HepG2 (cell line): Measurements from ENCODE around the gene RGP1. TPM values are rescaled to one million over a fixed set of nuclear protein-coding genes. Genes with fewer than 3 reads are reported as not detected.

Experiments
- ESRRA ChIP-seq: sonication (generic); formaldehyde crosslinking; IDR thresholded peaks from 2 replicates; pipeline ENCODE4 v1.5.1; 2020; ENCODE audit warnings: mild to moderate bottlenecking, low read depth, missing genetic modification reagents
- ETS1 ChIP-seq: sonication (generic); formaldehyde crosslinking; IDR thresholded peaks from 2 replicates; pipeline ENCODE4 v1.4.0; 2020; ENCODE audit warnings: missing genetic modification reagents
- FOSL1 ChIP-seq: sonication (generic); formaldehyde crosslinking; IDR thresholded peaks from 2 replicates; pipeline ENCODE4 v1.9.0; 2021; ENCODE audit warnings: missing genetic modification reagents, borderline replicate concordance
- GLI4 ChIP-seq: sonication (generic); formaldehyde crosslinking; IDR thresholded peaks from 2 replicates; pipeline ENCODE4 v1.5.1; 2020; ENCODE audit warnings: missing genetic modification reagents, mild to moderate bottlenecking, moderate library complexity, borderline replicate concordance
- HNF4A ChIP-seq: sonication (generic); formaldehyde crosslinking; IDR thresholded peaks from 2 replicates; pipeline ENCODE4 v1.4.0; 2020; ENCODE audit warnings: missing genetic modification reagents
- HNRNPH1 ChIP-seq: fragments of 200-400 bp; formaldehyde crosslinking; optimal IDR thresholded peaks from 2 replicates; pipeline ENCODE3; 2017; ENCODE audit warnings: mild to moderate bottlenecking, low read depth, low read length
- LRRFIP1 ChIP-seq: sonication (generic); formaldehyde crosslinking; conservative IDR thresholded peaks from 2 replicates; pipeline ENCODE4 v1.4.0; 2020; ENCODE audit warnings: missing genetic modification reagents
- MEIS2 ChIP-seq: sonication (generic); formaldehyde crosslinking; IDR thresholded peaks from 2 replicates; pipeline ENCODE4 v1.9.0; 2021; ENCODE audit warnings: mild to moderate bottlenecking, missing genetic modification reagents
- MXD3 ChIP-seq: IDR thresholded peaks from 2 replicates; pipeline ENCODE4 v1.6.1; 2016; ENCODE audit warnings: mild to moderate bottlenecking, missing biosample characterization, missing genetic modification reagents
- PLRG1 ChIP-seq: fragments of 450-650 bp; conservative IDR thresholded peaks from 2 replicates; pipeline ENCODE4 v1.6.1; 2016
- RCOR2 ChIP-seq: IDR thresholded peaks from 2 replicates; pipeline ENCODE4 v1.6.1; 2016; ENCODE audit warnings: missing biosample characterization, missing genetic modification reagents
- REL ChIP-seq: sonication (generic); formaldehyde crosslinking; conservative IDR thresholded peaks from 2 replicates; pipeline ENCODE4 v1.8.0; 2022; ENCODE audit warnings: mild to moderate bottlenecking, missing genetic modification reagents, moderate library complexity
- RFX5 ChIP-seq: IDR thresholded peaks from 2 replicates; pipeline ENCODE4 v1.6.1; 2011; ENCODE audit warnings: low read depth, low read length, improper control_type of control experiment
- SMAD3 ChIP-seq: sonication (generic); formaldehyde crosslinking; IDR thresholded peaks from 2 replicates; pipeline ENCODE4 v1.4.0; 2020; ENCODE audit warnings: missing genetic modification reagents
- SNAPC2 ChIP-seq: sonication (generic); formaldehyde crosslinking; IDR thresholded peaks from 2 replicates; pipeline ENCODE4 v1.8.1; 2022; ENCODE audit warnings: mild to moderate bottlenecking, missing genetic modification reagents
- SP140L ChIP-seq: sonication (generic); formaldehyde crosslinking; IDR thresholded peaks from 2 replicates; pipeline ENCODE4 v1.4.0; 2020; ENCODE audit warnings: missing genetic modification reagents, borderline replicate concordance
- SRSF1 ChIP-seq: fragments of 200-400 bp; formaldehyde crosslinking; optimal IDR thresholded peaks from 2 replicates; pipeline ENCODE3; 2017; ENCODE audit warnings: mild to moderate bottlenecking, low read depth, low read length, moderate library complexity
- THAP7 ChIP-seq: sonication (generic); formaldehyde crosslinking; IDR thresholded peaks from 2 replicates; pipeline ENCODE4 v1.8.1; 2023; ENCODE audit warnings: mild to moderate bottlenecking, missing genetic modification reagents
- ZBTB42 ChIP-seq: sonication (generic); formaldehyde crosslinking; IDR thresholded peaks from 2 replicates; pipeline ENCODE4 v1.5.0; 2020; ENCODE audit warnings: mild to moderate bottlenecking, missing genetic modification reagents
- ZNF143 ChIP-seq: sonication (generic); formaldehyde crosslinking; IDR thresholded peaks from 2 replicates; pipeline ENCODE4 v1.4.0; 2020; ENCODE audit warnings: missing genetic modification reagents
- ZNF251 ChIP-seq: sonication (generic); formaldehyde crosslinking; IDR thresholded peaks from 2 replicates; pipeline ENCODE4 v1.9.0; 2021; ENCODE audit warnings: mild to moderate bottlenecking, missing genetic modification reagents
- ZNF329 ChIP-seq: sonication (generic); formaldehyde crosslinking; IDR thresholded peaks from 2 replicates; pipeline ENCODE4 v1.9.0; 2021; ENCODE audit warnings: low read depth, mild to moderate bottlenecking, missing genetic modification reagents
- ZNF451 ChIP-seq: sonication (generic); formaldehyde crosslinking; IDR thresholded peaks from 2 replicates; pipeline ENCODE4 v1.5.0; 2020; ENCODE audit warnings: mild to moderate bottlenecking, missing genetic modification reagents
- ZNF496 ChIP-seq: sonication (generic); formaldehyde crosslinking; IDR thresholded peaks from 2 replicates; pipeline ENCODE4 v1.8.1; 2023; ENCODE audit warnings: mild to moderate bottlenecking, moderate library complexity, missing genetic modification reagents; ENCODE audit not compliant: insufficient replicate concordance
- ZNF616 ChIP-seq: sonication (generic); formaldehyde crosslinking; IDR thresholded peaks from 2 replicates; pipeline ENCODE4 v1.5.0; 2020; ENCODE audit warnings: low read depth, mild to moderate bottlenecking, missing genetic modification reagents
- ZNF703 ChIP-seq: sonication (generic); formaldehyde crosslinking; IDR thresholded peaks from 2 replicates; pipeline ENCODE4 v1.5.1; 2020; ENCODE audit warnings: missing genetic modification reagents, mild to moderate bottlenecking, moderate library complexity, borderline replicate concordance
- ZNF83 ChIP-seq: sonication (generic); formaldehyde crosslinking; IDR thresholded peaks from 2 replicates; pipeline ENCODE4 v1.4.0; 2020; ENCODE audit warnings: missing genetic modification reagents, mild to moderate bottlenecking, borderline replicate concordance
- ZNF883 ChIP-seq: sonication (generic); formaldehyde crosslinking; IDR thresholded peaks from 2 replicates; pipeline ENCODE4 v1.5.1; 2020; ENCODE audit warnings: mild to moderate bottlenecking, missing genetic modification reagents; ENCODE audit errors: not compliant biosample characterization
- polyA plus RNA-seq, 8 experiments: library from polyadenylated mRNA; depleted of rRNA in 3 of 8; stranded (reverse) in 7 of 8; unstranded in 1 of 8; fragments of >200 nt; fragmentation: Illumina TruSeq in 4 of 8; extraction: Trizol in 4 of 8; gene quantifications; 2 replicates each; pipeline versions ENCODE4 v1.2.1 to v1.2.3, GENCODE V29; 2011 to 2016; ENCODE audit warnings: low read depth in 4 of 8, missing spikeins in 1 of 8, mixed read lengths in 1 of 8; ENCODE audit not compliant: insufficient read depth in 1 of 8
- total RNA-seq, 5 experiments: library from RNA; depleted of rRNA; stranded (reverse); fragments of >200 nt; fragmentation: Illumina TruSeq; extraction: Trizol; gene quantifications; 2 replicates each; pipeline ENCODE4 v1.2.3, GENCODE V29; 2016; ENCODE audit warnings: low read depth in 1 of 5

RGP1 gene
- total and polyA plus RNA-seq, 2 of the 13 experiments (the other 11 are each of a cell fraction or from before 2014, with no cell fraction given): 12.7 to 21.0 TPM

GRCh38 chr9:35801328-35802128 is 52.4 kb downstream of the RGP1 start (continued):
- no peak for TF ChIP-seq THAP7 (CRISPR knock-in tag)
- TF ChIP-seq HNF4A (CRISPR knock-in tag): peak; percentile 70
- TF ChIP-seq ZBTB42 (CRISPR knock-in tag): no peak
- TF ChIP-seq ZNF83 (CRISPR knock-in tag): no peak
- no peak for TF ChIP-seq ZNF143 (CRISPR knock-in tag)
- TF ChIP-seq ZNF329 (CRISPR knock-in tag): no peak
- TF ChIP-seq ESRRA (CRISPR knock-in tag): no peak
- no peak for TF ChIP-seq PLRG1
- no peak for TF ChIP-seq ZNF496 (CRISPR knock-in tag)
- TF ChIP-seq RCOR2 (CRISPR knock-in tag): no peak
- TF ChIP-seq ETS1 (CRISPR knock-in tag): no peak
- TF ChIP-seq ZNF251 (CRISPR knock-in tag): no peak
- no peak for TF ChIP-seq ZNF616 (CRISPR knock-in tag)
- no peak for TF ChIP-seq ZNF703 (CRISPR knock-in tag)
- no peak for TF ChIP-seq SRSF1
- no peak for TF ChIP-seq MXD3 (CRISPR knock-in tag)
- no peak for TF ChIP-seq ZNF451 (CRISPR knock-in tag)
- TF ChIP-seq SNAPC2 (CRISPR knock-in tag): no peak
- TF ChIP-seq SP140L (CRISPR knock-in tag): no peak
- no peak for TF ChIP-seq RFX5
- TF ChIP-seq MEIS2 (CRISPR knock-in tag): no peak
- no peak for TF ChIP-seq SMAD3 (CRISPR knock-in tag)
- no peak for TF ChIP-seq ZNF883 (CRISPR knock-in tag)
- TF ChIP-seq GLI4: no peak
- no peak for TF ChIP-seq REL (CRISPR knock-in tag)
- no peak for TF ChIP-seq FOSL1
- TF ChIP-seq HNRNPH1: no peak
- no peak for TF ChIP-seq LRRFIP1
